Measurements from ENCODE around the gene CDC23. TPM values are rescaled to one million over a fixed set of nuclear protein-coding genes. Genes with fewer than 3 reads are reported as not detected.

CDC23 gene
- total RNA-seq, 1 experiment from 2014 or later, result 49.7 TPM

- no TSS peak for BruUV-seq (replicated peaks)
- Mint-ChIP-seq H3K27me3 (ENCODE audit: insufficient read depth, unreplicated experiment) (no peaks in the 10 kb centered on the region), H3K4me3 (ENCODE audit: unreplicated experiment) (no peak overlapping the region), H3K27ac (ENCODE audit: low read depth, unreplicated experiment) (no peak overlapping the region), H3K4me1 (ENCODE audit: insufficient read depth, unreplicated experiment) (no peaks in the 10 kb centered on the region), H3K9me3 (ENCODE audit: unreplicated experiment) (no peaks in the 10 kb centered on the region), H3K36me3 (ENCODE audit: insufficient read depth, unreplicated experiment) (peaks cover 78% of the 10 kb centered on the region)
- ChIA-PET POLR2A (interaction anchor here (0.8 to 1.2 kb wide), 2 partner anchors 12 to 27 kb away, joined by 3 read pairs; partner anchors contain the start of gene CDC23), CTCF (interaction anchor here (0.6 to 1.7 kb wide), 7 partner anchors 10 to 166 kb away, joined by 3 to 6 read pairs (median 4); no protein-coding TSS in a partner anchor)
- no peak for TF ChIP-seq CTCF (IDR thresholded peaks at IDR 0.05; ENCODE audit: unreplicated experiment)
- intact Hi-C loops (cut with micrococcal nuclease), result no loop called here
- no peak for DNase-seq (ENCODE audit: unreplicated experiment)
Observed at GRCh38 chr5:138186002-138186447, 27.1 kb downstream of the CDC23 start.

DNA sequence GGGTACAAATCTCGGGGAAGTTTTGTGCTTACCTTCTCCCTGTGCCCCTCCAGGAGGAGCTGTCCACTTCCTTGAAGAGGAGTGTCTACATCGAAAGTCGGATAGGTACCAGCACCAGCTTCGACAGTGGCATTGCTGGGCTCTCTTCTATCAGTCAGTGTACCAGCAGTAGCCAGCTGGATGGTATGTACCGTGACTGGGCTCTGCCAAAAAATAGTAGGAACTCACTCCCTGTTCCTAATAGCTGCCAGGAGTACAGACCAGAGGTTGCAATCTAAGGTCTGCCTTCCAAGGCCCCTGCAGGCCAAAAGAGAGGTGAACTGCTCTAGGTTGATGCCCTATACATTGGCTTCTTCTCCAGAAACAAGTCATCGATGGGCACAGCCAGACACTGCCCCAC is 30.3 kb downstream of the CDC23 start:
- ChIA-PET CTCF (interaction anchor here (1.7 to 2.1 kb wide), 2 partner anchors 40 to 229 kb away, joined by 6 to 8 read pairs; no protein-coding TSS in a partner anchor), POLR2A (interaction anchor here (1.3 kb wide), 1 partner anchor 30 kb away, joined by 3 read pairs; no protein-coding TSS in a partner anchor)
- Mint-ChIP-seq H3K27ac (ENCODE audit: low read depth, unreplicated experiment) (no peak overlapping the region), H3K4me3 (ENCODE audit: unreplicated experiment) (no peak overlapping the region), H3K27me3 (ENCODE audit: insufficient read depth, unreplicated experiment) (no peaks in the 10 kb centered on the region), H3K9me3 (ENCODE audit: unreplicated experiment) (no peaks in the 10 kb centered on the region), H3K4me1 (ENCODE audit: insufficient read depth, unreplicated experiment) (peaks cover 14% of the 10 kb centered on the region), H3K36me3 (ENCODE audit: insufficient read depth, unreplicated experiment) (peaks cover 49% of the 10 kb centered on the region)
- intact Hi-C loops (cut with micrococcal nuclease), result no loop called here
- DNase-seq (ENCODE audit: unreplicated experiment), result no peak
- TF ChIP-seq CTCF (IDR thresholded peaks at IDR 0.05; ENCODE audit: unreplicated experiment), result no peak
- no TSS peak for BruUV-seq (replicated peaks)

GRCh38 chr5:138180841-138181240 is 32.3 kb downstream of the CDC23 start:
- Mint-ChIP-seq H3K27me3 (ENCODE audit: insufficient read depth, unreplicated experiment) (no peaks in the 10 kb centered on the region), H3K36me3 (ENCODE audit: insufficient read depth, unreplicated experiment) (peaks cover 54% of the 10 kb centered on the region), H3K4me1 (ENCODE audit: insufficient read depth, unreplicated experiment) (peaks cover 14% of the 10 kb centered on the region), H3K27ac (ENCODE audit: low read depth, unreplicated experiment) (no peak overlapping the region), H3K9me3 (ENCODE audit: unreplicated experiment) (no peaks in the 10 kb centered on the region), H3K4me3 (ENCODE audit: unreplicated experiment) (no peak overlapping the region)
- DNase-seq (ENCODE audit: unreplicated experiment), result no peak
- POLR2A ChIA-PET, result interaction anchor here (1.4 to 4.6 kb wide), 5 partner anchors 21 to 362 kb away, joined by 3 to 62 read pairs (median 21); partner anchors contain the start of genes CDC23, ETF1 and KDM3B
- intact Hi-C loops (cut with micrococcal nuclease), result loop anchor here (1.0 kb wide), 4 partner anchors 102 to 323 kb away; no protein-coding TSS in a partner anchor
- CTCF ChIA-PET, result interaction anchor here (0.6 to 3.0 kb wide), 22 partner anchors 7 to 1120 kb away, joined by 3 to 18 read pairs (median 4); partner anchors contain the start of gene KDM3B
- no peak for TF ChIP-seq CTCF (IDR thresholded peaks at IDR 0.05; ENCODE audit: unreplicated experiment)
- no TSS peak for BruUV-seq (replicated peaks)

- CTCF ChIA-PET, result interaction anchor here (0.6 to 3.0 kb wide), 36 partner anchors 8 to 1121 kb away, joined by 3 to 18 read pairs (median 3); partner anchors contain the start of genes HSPA9 and KDM3B
- Mint-ChIP-seq H3K36me3 (ENCODE audit: insufficient read depth, unreplicated experiment) (peaks cover 54% of the 10 kb centered on the region), H3K4me1 (ENCODE audit: insufficient read depth, unreplicated experiment) (peaks cover 14% of the 10 kb centered on the region), H3K9me3 (ENCODE audit: unreplicated experiment) (no peaks in the 10 kb centered on the region), H3K4me3 (ENCODE audit: unreplicated experiment) (no peak overlapping the region), H3K27ac (ENCODE audit: low read depth, unreplicated experiment) (no peak overlapping the region), H3K27me3 (ENCODE audit: insufficient read depth, unreplicated experiment) (no peaks in the 10 kb centered on the region)
- intact Hi-C loops (cut with micrococcal nuclease), result loop anchor here (1.0 kb wide), 4 partner anchors 103 to 324 kb away; no protein-coding TSS in a partner anchor
- peak; percentile 94 for DNase-seq (ENCODE audit: unreplicated experiment)
- peak; percentile 65 for TF ChIP-seq CTCF (IDR thresholded peaks at IDR 0.05; ENCODE audit: unreplicated experiment)
- BruUV-seq (replicated peaks), result no TSS peak
- POLR2A ChIA-PET, result interaction anchor here (0.5 to 4.6 kb wide), 14 partner anchors 8 to 1414 kb away, joined by 3 to 62 read pairs (median 3); partner anchors contain the start of genes CDC23, ETF1 and KDM3B
Observed at GRCh38 chr5:138180183-138180782, 32.8 kb downstream of the CDC23 start.
